OCI-LY3 (cell line): Measurements from ENCODE around the gene MANEA.
"Not testable (repeated sequence)": the region's sequence is repeated elsewhere in the genome, so short reads cannot be mapped to it uniquely, and the experiment has no call there.

Experiments
- H2AFZ ChIP-seq: fragments of 200-600, 300-600 bp; shearing (Covaris generic); 2 replicates; pipeline ENCODE4 v1.6.0; 2014; ENCODE audit warnings: antibody characterized with exemption, low read depth, low read length
- H3K27ac ChIP-seq: fragments of 200-600, 300-600 bp; sonication (generic); 2 replicates; pipeline ENCODE4 v1.5.1; 2014; ENCODE audit warnings: mild to moderate bottlenecking, low read length, moderate library complexity, mixed read lengths
- H3K27me3 ChIP-seq: fragments of 200-600, 300-600 bp; sonication (generic); 2 replicates; pipeline ENCODE4 v1.6.1; 2014; ENCODE audit warnings: low read depth, low read length, mixed read lengths
- H3K36me3 ChIP-seq: fragments of 200-600, 300-600 bp; sonication (generic); replicated peaks from 2 replicates; pipeline ENCODE3; 2014; ENCODE audit warnings: low read depth, low read length, mixed read lengths
- H3K4me1 ChIP-seq: fragments of 300-600, 200-600 bp; sonication (generic); 2 replicates; pipeline ENCODE4 v1.6.1; 2014; ENCODE audit warnings: low read length, mixed read lengths
- H3K4me2 ChIP-seq: fragments of 200-600, 300-600 bp; sonication (generic); 2 replicates; pipeline ENCODE4 v1.6.1; 2014; ENCODE audit warnings: low read length, mixed read lengths
- H3K4me3 ChIP-seq: fragments of 300-600, 200-600 bp; sonication (generic); 2 replicates; pipeline ENCODE4 v1.5.1; 2014; ENCODE audit warnings: antibody characterized with exemption, mild to moderate bottlenecking, low read length, moderate library complexity
- H3K79me2 ChIP-seq: fragments of 300-600, 200-600 bp; shearing (Covaris generic); 2 replicates; pipeline ENCODE4 v1.6.1; 2014; ENCODE audit warnings: mild to moderate bottlenecking, low read length, mixed read lengths
- H3K9ac ChIP-seq: fragments of 300-600, 200-600 bp; shearing (Covaris generic); 2 replicates; pipeline ENCODE4 v1.6.0; 2014; ENCODE audit warnings: mild to moderate bottlenecking, low read length, moderate library complexity
- H3K9me3 ChIP-seq: fragments of 200-600, 300-600 bp; shearing (Covaris generic); 2 replicates; pipeline ENCODE4 v1.6.1; 2014; ENCODE audit warnings: low read length, mixed read lengths; ENCODE audit not compliant: insufficient read depth
- H4K20me1 ChIP-seq: fragments of 200-600, 300-600 bp; sonication (generic); 2 replicates; pipeline ENCODE4 v1.6.1; 2016; ENCODE audit warnings: low read length, mixed read lengths; ENCODE audit not compliant: insufficient read depth
- CTCF ChIP-seq: fragments of 200-600, 300-600 bp; sonication (generic); IDR thresholded peaks from 2 replicates; pipeline ENCODE4 v1.5.1; 2014; ENCODE audit warnings: antibody characterized with exemption, low read length, low read depth
- EZH2phosphoT487 ChIP-seq: fragments of 200-600 bp; shearing (Covaris generic); IDR thresholded peaks from 2 replicates; pipeline ENCODE4 v1.6.1; 2018; ENCODE audit warnings: antibody characterized with exemption, mixed run types, low read depth

MANEA gene

GRCh38 chr6:95576998-95577303, 384 bp upstream of the MANEA start:
- H3K4me1 ChIP-seq = peaks cover 6% of the 10 kb centered on the region
- H3K27ac ChIP-seq = peak overlapping the region; percentile 83

GRCh38 chr6:95578106-95578410, 723 bp downstream of the MANEA start:
- H4K20me1 ChIP-seq = no peaks in the 10 kb centered on the region
- peak overlapping the region; percentile 84 for H3K9ac ChIP-seq
- no peaks in the 10 kb centered on the region for H3K36me3 ChIP-seq
- H2AFZ ChIP-seq = peak overlapping the region; percentile 92
- H3K9me3 ChIP-seq = no peaks in the 10 kb centered on the region
- no peaks in the 10 kb centered on the region for H3K27me3 ChIP-seq
- H3K4me3 ChIP-seq = peak overlapping the region; percentile 98
- H3K27ac ChIP-seq = peak overlapping the region; percentile 83
- peak overlapping the region; percentile 78 for H3K4me2 ChIP-seq
- H3K4me1 ChIP-seq = peaks cover 6% of the 10 kb centered on the region
- peaks cover 30% of the 10 kb centered on the region for H3K79me2 ChIP-seq
- no peak for TF ChIP-seq CTCF
- TF ChIP-seq EZH2phosphoT487 = no peak

More at GRCh38 chr6:95576998-95577303, 384 bp upstream of the MANEA start:
- Histone ChIP-seq H3K9ac (peak overlapping the region; percentile 84), H3K9me3 (no peaks in the 10 kb centered on the region), H3K4me2 (peak overlapping the region; percentile 46), H3K36me3 (no peaks in the 10 kb centered on the region), H2AFZ (peak overlapping the region; percentile 59; the same call in 1 of the 2 replicates), H4K20me1 (no peaks in the 10 kb centered on the region), H3K79me2 (peaks cover 30% of the 10 kb centered on the region), H3K4me3 (peak overlapping the region; percentile 98), H3K27me3 (no peaks in the 10 kb centered on the region)
- no peak for TF ChIP-seq EZH2phosphoT487
- TF ChIP-seq CTCF = no peak

- H3K27me3 ChIP-seq = no peaks in the 10 kb centered on the region
- H3K9me3 ChIP-seq = no peaks in the 10 kb centered on the region
Measured at GRCh38 chr6:95581073-95581472, 3.7 kb downstream of the MANEA start.

GRCh38 chr6:95584226-95584625, 6.9 kb downstream of the MANEA start:
- not testable (repeated sequence) for H2AFZ ChIP-seq, H4K20me1 ChIP-seq, H3K27ac ChIP-seq, H3K9me3 ChIP-seq, H3K27me3 ChIP-seq, H3K4me2 ChIP-seq, H3K36me3 ChIP-seq, H3K9ac ChIP-seq, H3K79me2 ChIP-seq, H3K4me3 ChIP-seq, H3K4me1 ChIP-seq

More at GRCh38 chr6:95581073-95581472, 3.7 kb downstream of the MANEA start:
- Histone ChIP-seq H3K9ac (no peak overlapping the region), H3K27ac (no peak overlapping the region), H3K36me3 (no peaks in the 10 kb centered on the region), H3K4me1 (peaks cover 6% of the 10 kb centered on the region), H2AFZ (no peak overlapping the region), H3K4me3 (no peak overlapping the region), H3K4me2 (no peak overlapping the region), H3K79me2 (peaks cover 17% of the 10 kb centered on the region), H4K20me1 (no peaks in the 10 kb centered on the region)
- TF ChIP-seq EZH2phosphoT487 (no peak), CTCF (no peak)

- H3K4me1 ChIP-seq = no peaks in the 10 kb centered on the region
- H3K27ac ChIP-seq = no peak overlapping the region
- peaks cover 3% of the 10 kb centered on the region; the same call in 1 of the 2 replicates for H3K79me2 ChIP-seq
- no peaks in the 10 kb centered on the region for H3K27me3 ChIP-seq
- H3K4me3 ChIP-seq = no peak overlapping the region
- H3K9ac ChIP-seq = no peak overlapping the region
- no peak overlapping the region for H3K4me2 ChIP-seq
- no peaks in the 10 kb centered on the region for H3K9me3 ChIP-seq
- H3K36me3 ChIP-seq = no peaks in the 10 kb centered on the region
- no peak overlapping the region for H2AFZ ChIP-seq
- TF ChIP-seq EZH2phosphoT487 (no peak), CTCF (no peak)
- H4K20me1 ChIP-seq = no peaks in the 10 kb centered on the region
Measured at GRCh38 chr6:95587989-95588388, 10.7 kb downstream of the MANEA start.
